ENCODE results near the gene ASB2. TPM values are rescaled to one million over a fixed set of nuclear protein-coding genes. Genes with fewer than 3 reads are reported as not detected.

ASB2 gene
- total and polyA plus RNA-seq, 2 experiments from 2014 or later = 191 to 208 TPM

GRCh38 chr14:93957751-93958566, 18.4 kb downstream of the ASB2 start:
- TF ChIP-seq CTCF (IDR thresholded peaks at IDR 0.05; ENCODE audit: low read depth, low read length) = no peak
- no peak for DNase-seq (ENCODE audit: low read depth in 1 of 2, low spot score in 1 of 2)
- Histone ChIP-seq H3K27ac (peak overlapping the region; percentile 95), H3K4me1 (ENCODE audit: low read depth) (peaks cover 61% of the 10 kb centered on the region), H3K9me3 (ENCODE audit: low read depth) (no peaks in the 10 kb centered on the region), H3K36me3 (no peaks in the 10 kb centered on the region), H3K4me3 (no peak overlapping the region), H3K27me3 (no peaks in the 10 kb centered on the region)

- peaks cover under 1% of the 10 kb centered on the region for H3K36me3 ChIP-seq
- peaks cover 61% of the 10 kb centered on the region for H3K4me1 ChIP-seq (ENCODE audit: low read depth)
- no peaks in the 10 kb centered on the region for H3K9me3 ChIP-seq (ENCODE audit: low read depth)
- TF ChIP-seq CTCF (IDR thresholded peaks at IDR 0.05; ENCODE audit: low read depth, low read length) = no peak
- H3K4me3 ChIP-seq = no peak overlapping the region
- no peaks in the 10 kb centered on the region for H3K27me3 ChIP-seq
- peak overlapping the region; percentile 95 for H3K27ac ChIP-seq
- DNase-seq (ENCODE audit: low read depth in 1 of 2, low spot score in 1 of 2) = no peak
Measured at GRCh38 chr14:93957333-93957710, 19.0 kb downstream of the ASB2 start.

GRCh38 chr14:93956514-93957332, 19.6 kb downstream of the ASB2 start:
- peak overlapping the region; percentile 30 for H3K4me3 ChIP-seq
- no peak for TF ChIP-seq CTCF (IDR thresholded peaks at IDR 0.05; ENCODE audit: low read depth, low read length)
- peak in 1 of 2 donors; percentile 85 for DNase-seq (ENCODE audit: low read depth in 1 of 2, low spot score in 1 of 2)

GRCh38 chr14:93955850-93956481, 20.4 kb downstream of the ASB2 start:
- DNase-seq (ENCODE audit: low read depth in 1 of 2, low spot score in 1 of 2) = no peak
- no peaks in the 10 kb centered on the region for H3K9me3 ChIP-seq (ENCODE audit: low read depth)
- no peaks in the 10 kb centered on the region for H3K27me3 ChIP-seq
- H3K27ac ChIP-seq = peak overlapping the region; percentile 95
- peak overlapping the region; percentile 30 for H3K4me3 ChIP-seq
- H3K36me3 ChIP-seq = peaks cover 14% of the 10 kb centered on the region
- H3K4me1 ChIP-seq (ENCODE audit: low read depth) = peaks cover 61% of the 10 kb centered on the region
- no peak for TF ChIP-seq CTCF (IDR thresholded peaks at IDR 0.05; ENCODE audit: low read depth, low read length)

More at GRCh38 chr14:93956514-93957332, 19.6 kb downstream of the ASB2 start:
- Histone ChIP-seq H3K9me3 (ENCODE audit: low read depth) (no peaks in the 10 kb centered on the region), H3K36me3 (peaks cover 6% of the 10 kb centered on the region), H3K4me1 (ENCODE audit: low read depth) (peaks cover 61% of the 10 kb centered on the region), H3K27me3 (no peaks in the 10 kb centered on the region), H3K27ac (peak overlapping the region; percentile 95)

Measured in cardiac muscle cell (in vitro differentiated cells and primary cell).